Activated T-helper 2 cell treated with anti-CD3 and anti-CD28 coated beads, Interferon-gamma antibody, Interleukin-2, Interleukin-4, amounts not matched to agents 10 μg/mL and 5 μg/mL and 100 μg/mL, durations not matched to agents 14 hours and 24 hours and 36 hours (primary cell): ENCODE measurements around the gene BCL2L11. TPM values are rescaled to one million over a fixed set of nuclear protein-coding genes. Genes with fewer than 3 reads are reported as not detected.

Source experiments
- DNase-seq: peaks from one replicate; pipeline ENCODE4 v3.0.0; 2021; ENCODE audit warnings: low spot score
- H3K27ac Mint-ChIP-seq: one replicate; pipeline ENCODE4 v1.8.0; 2021; ENCODE audit warnings: mixed read lengths
- H3K27me3 Mint-ChIP-seq: one replicate; pipeline ENCODE4 v1.8.0; 2021; ENCODE audit warnings: low read depth, mixed read lengths
- H3K36me3 Mint-ChIP-seq: one replicate; pipeline ENCODE4 v1.8.0; 2021; ENCODE audit warnings: low read depth, mixed read lengths
- H3K4me1 Mint-ChIP-seq: one replicate; pipeline ENCODE4 v1.8.0; 2021; ENCODE audit warnings: low read depth, mixed read lengths
- H3K4me3 Mint-ChIP-seq: one replicate; pipeline ENCODE4 v1.8.0; 2021; ENCODE audit warnings: low read depth, mild to moderate bottlenecking, moderate library complexity, mixed read lengths
- H3K9me3 Mint-ChIP-seq: one replicate; pipeline ENCODE4 v1.8.0; 2021; ENCODE audit warnings: mixed read lengths
- intact Hi-C: fragments of 100-400 bp; cut with micrococcal nuclease; formaldehyde crosslinking; loops from one replicate; pipeline ENCODE4 v1.15.1; 2023
- total RNA-seq: library from RNA; stranded (reverse); gene quantifications from 2 replicates; pipeline ENCODE4 v1.2.3, GENCODE V29; 2022

BCL2L11 gene
- total RNA-seq, 1 donor from 2014 or later, result 214 TPM

GRCh38 chr2:111156529-111156928, 35.8 kb downstream of the BCL2L11 start:
- intact Hi-C loops, result no loop called here
- peak overlapping the region; percentile 26 for H3K27ac Mint-ChIP-seq
- H3K4me1 Mint-ChIP-seq, result peaks cover 35% of the 10 kb centered on the region
- H3K27me3 Mint-ChIP-seq, result no peaks in the 10 kb centered on the region
- no peak overlapping the region for H3K4me3 Mint-ChIP-seq
- DNase-seq, result no peak
- no peaks in the 10 kb centered on the region for H3K9me3 Mint-ChIP-seq
- peaks cover 96% of the 10 kb centered on the region for H3K36me3 Mint-ChIP-seq

DNA sequence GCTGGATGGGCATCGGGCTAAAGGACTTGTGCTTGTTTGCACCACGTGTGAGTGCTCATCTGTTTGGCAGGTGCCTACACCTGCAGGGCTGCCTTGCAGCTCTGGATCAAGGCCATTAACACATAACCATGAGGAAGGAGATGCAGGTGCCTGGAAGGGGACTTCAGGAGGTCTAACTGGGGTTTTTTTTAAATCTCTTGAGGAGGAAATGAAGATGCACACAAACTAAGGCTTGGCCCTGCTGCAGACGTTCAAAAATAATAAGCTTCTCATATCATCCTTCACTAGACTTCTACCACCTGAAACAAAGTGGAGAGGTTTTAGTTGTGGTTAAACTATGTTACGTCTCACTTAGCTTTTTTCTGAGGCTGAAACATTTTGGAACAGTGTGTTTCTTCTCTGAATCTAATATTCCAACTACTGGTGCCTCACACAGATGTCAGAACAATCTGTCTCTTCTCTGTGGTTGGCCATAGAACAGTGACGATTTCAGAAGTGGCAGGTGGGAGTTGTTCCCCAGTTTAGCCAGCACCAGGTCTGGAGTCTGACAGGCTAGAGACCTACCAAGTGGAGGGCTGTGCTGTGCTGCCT, 36.5 kb downstream of the BCL2L11 start:
- Mint-ChIP-seq H3K4me3 (no peak overlapping the region), H3K36me3 (peaks cover 96% of the 10 kb centered on the region), H3K27me3 (no peaks in the 10 kb centered on the region), H3K4me1 (peaks cover 38% of the 10 kb centered on the region), H3K27ac (peak overlapping the region; percentile 26), H3K9me3 (no peaks in the 10 kb centered on the region)
- no peak for DNase-seq
- intact Hi-C loops, result no loop called here

- DNase-seq, result no peak
- peaks cover 45% of the 10 kb centered on the region for H3K4me1 Mint-ChIP-seq
- no peak overlapping the region for H3K27ac Mint-ChIP-seq
- no peak overlapping the region for H3K4me3 Mint-ChIP-seq
- H3K27me3 Mint-ChIP-seq, result no peaks in the 10 kb centered on the region
- H3K36me3 Mint-ChIP-seq, result peaks cover 96% of the 10 kb centered on the region
- no peaks in the 10 kb centered on the region for H3K9me3 Mint-ChIP-seq
- intact Hi-C loops, result no loop called here
Observed at GRCh38 chr2:111157798-111158197, 37.1 kb downstream of the BCL2L11 start.

GRCh38 chr2:111159641-111160040, 38.9 kb downstream of the BCL2L11 start:
- H3K9me3 Mint-ChIP-seq, result no peaks in the 10 kb centered on the region

DNA sequence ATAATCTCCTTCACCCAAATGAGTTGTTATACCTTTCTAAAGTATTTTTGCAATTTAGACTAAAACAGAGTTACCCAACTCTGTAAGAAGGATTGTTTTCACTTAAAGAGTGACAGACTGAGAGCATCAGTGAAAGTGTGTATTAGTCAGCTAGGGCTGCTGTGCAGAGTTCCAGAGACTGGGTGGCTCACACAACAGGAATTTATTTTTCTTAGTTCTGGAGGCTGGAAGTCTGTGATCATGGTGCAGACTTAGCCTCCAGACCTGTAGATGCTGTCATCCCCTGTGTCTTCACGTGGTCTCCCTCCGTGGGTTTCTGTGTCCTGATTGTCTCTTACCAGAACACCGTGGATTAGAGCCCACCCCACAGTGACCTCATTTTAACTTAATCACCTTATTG, 40.0 kb downstream of the BCL2L11 start:
- no peak for DNase-seq
- Mint-ChIP-seq H3K9me3 (no peaks in the 10 kb centered on the region), H3K27me3 (no peaks in the 10 kb centered on the region), H3K36me3 (peaks cover 95% of the 10 kb centered on the region), H3K4me1 (peaks cover 39% of the 10 kb centered on the region), H3K27ac (no peak overlapping the region), H3K4me3 (no peak overlapping the region)
- intact Hi-C loops, result no loop called here

More at GRCh38 chr2:111159641-111160040, 38.9 kb downstream of the BCL2L11 start:
- Mint-ChIP-seq H3K4me3 (no peak overlapping the region), H3K27ac (no peak overlapping the region), H3K27me3 (no peaks in the 10 kb centered on the region), H3K4me1 (peaks cover 48% of the 10 kb centered on the region), H3K36me3 (peaks cover 95% of the 10 kb centered on the region)
- intact Hi-C loops, result no loop called here
- DNase-seq, result no peak

- intact Hi-C loops, result no loop called here
- Mint-ChIP-seq H3K9me3 (no peaks in the 10 kb centered on the region), H3K36me3 (peaks cover 93% of the 10 kb centered on the region), H3K4me1 (peaks cover 31% of the 10 kb centered on the region), H3K27me3 (no peaks in the 10 kb centered on the region), H3K27ac (no peak overlapping the region), H3K4me3 (no peak overlapping the region)
- DNase-seq, result no peak
Observed at GRCh38 chr2:111161971-111162370, 41.3 kb downstream of the BCL2L11 start.

DNA sequence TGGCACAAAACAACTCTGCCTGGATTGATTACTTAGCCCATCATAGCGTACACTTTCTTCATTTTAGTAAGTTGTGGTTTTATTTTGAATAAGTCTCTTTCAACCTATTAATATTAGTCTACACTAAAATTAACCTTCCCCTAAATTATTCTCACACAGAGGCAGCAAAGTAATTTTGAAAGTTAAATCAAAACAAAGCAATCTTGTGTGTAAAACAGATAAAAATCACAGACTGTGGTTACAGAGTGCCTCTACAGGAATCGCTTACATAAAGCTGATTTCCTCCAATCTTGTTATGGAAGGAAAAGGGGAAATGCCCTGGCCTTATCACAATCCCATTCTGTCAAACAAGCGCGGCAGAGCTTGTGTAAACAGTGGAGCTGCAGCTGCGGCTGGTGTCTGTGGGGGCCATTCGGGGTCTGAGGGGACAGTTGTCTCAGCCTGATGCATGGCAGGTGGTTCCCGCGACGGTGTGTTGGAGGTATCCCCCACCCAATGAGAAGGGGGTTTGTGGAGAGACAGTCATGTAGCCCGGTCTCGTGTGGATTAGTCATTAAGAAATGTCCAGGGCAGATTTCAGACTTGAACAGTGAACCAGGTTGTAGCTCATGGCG, 42.1 kb downstream of the BCL2L11 start:
- H3K9me3 Mint-ChIP-seq, result no peaks in the 10 kb centered on the region
- DNase-seq, result no peak
- H3K36me3 Mint-ChIP-seq, result peaks cover 93% of the 10 kb centered on the region
- H3K27ac Mint-ChIP-seq, result no peak overlapping the region
- H3K27me3 Mint-ChIP-seq, result no peaks in the 10 kb centered on the region
- intact Hi-C loops, result no loop called here
- peaks cover 38% of the 10 kb centered on the region for H3K4me1 Mint-ChIP-seq
- H3K4me3 Mint-ChIP-seq, result no peak overlapping the region

GRCh38 chr2:111164078-111164477, 43.4 kb downstream of the BCL2L11 start:
- Mint-ChIP-seq H3K4me3 (no peak overlapping the region), H3K4me1 (peaks cover 48% of the 10 kb centered on the region), H3K36me3 (peaks cover 87% of the 10 kb centered on the region), H3K9me3 (no peaks in the 10 kb centered on the region), H3K27me3 (no peaks in the 10 kb centered on the region), H3K27ac (no peak overlapping the region)
- intact Hi-C loops, result no loop called here
- DNase-seq, result no peak

DNA sequence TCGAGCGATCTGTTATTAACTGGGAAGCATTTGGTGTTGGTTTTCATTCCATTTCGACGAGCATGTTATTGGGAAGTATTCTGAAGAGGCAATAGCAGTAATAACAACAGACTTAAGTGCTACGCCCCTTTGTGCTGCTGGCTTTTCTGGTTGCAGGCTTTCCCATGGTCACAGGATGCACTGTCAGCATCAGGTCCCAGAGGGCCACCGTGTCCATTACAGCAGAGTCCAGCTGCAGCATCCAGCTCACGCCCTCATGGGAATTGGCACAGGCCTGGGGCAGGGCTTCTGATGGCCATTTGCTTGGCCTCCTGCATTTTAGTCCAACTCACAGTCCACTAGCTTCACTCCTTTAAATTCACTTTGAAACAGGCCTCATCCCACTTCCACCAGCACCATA, 44.4 kb downstream of the BCL2L11 start:
- peaks cover 1% of the 10 kb centered on the region for H3K27me3 Mint-ChIP-seq
- no peaks in the 10 kb centered on the region for H3K9me3 Mint-ChIP-seq
- H3K36me3 Mint-ChIP-seq, result peaks cover 77% of the 10 kb centered on the region
- H3K27ac Mint-ChIP-seq, result no peak overlapping the region
- peaks cover 51% of the 10 kb centered on the region for H3K4me1 Mint-ChIP-seq
- DNase-seq, result no peak
- intact Hi-C loops, result loop anchor here (5.0 kb wide), 1 partner anchor 42 kb away; no protein-coding TSS in a partner anchor
- no peak overlapping the region for H3K4me3 Mint-ChIP-seq

GRCh38 chr2:111166115-111166514, 45.4 kb downstream of the BCL2L11 start:
- H3K36me3 Mint-ChIP-seq, result peaks cover 66% of the 10 kb centered on the region
- H3K4me1 Mint-ChIP-seq, result peaks cover 43% of the 10 kb centered on the region
- no peaks in the 10 kb centered on the region for H3K9me3 Mint-ChIP-seq

GRCh38 chr2:111167076-111167862, 46.6 kb downstream of the BCL2L11 start:
- peaks cover 35% of the 10 kb centered on the region for H3K4me1 Mint-ChIP-seq
- intact Hi-C loops, result loop anchor here (5.0 kb wide), 1 partner anchor 40 kb away; no protein-coding TSS in a partner anchor
- no peak overlapping the region for H3K4me3 Mint-ChIP-seq
- no peaks in the 10 kb centered on the region for H3K9me3 Mint-ChIP-seq
- H3K27ac Mint-ChIP-seq, result no peak overlapping the region
- peaks cover 55% of the 10 kb centered on the region for H3K36me3 Mint-ChIP-seq
- DNase-seq, result no peak
- H3K27me3 Mint-ChIP-seq, result peaks cover 12% of the 10 kb centered on the region

More at GRCh38 chr2:111166115-111166514, 45.4 kb downstream of the BCL2L11 start:
- no peak overlapping the region for H3K4me3 Mint-ChIP-seq
- intact Hi-C loops, result loop anchor here (5.0 kb wide), 1 partner anchor 41 kb away; no protein-coding TSS in a partner anchor
- H3K27me3 Mint-ChIP-seq, result peaks cover 5% of the 10 kb centered on the region
- no peak for DNase-seq
- H3K27ac Mint-ChIP-seq, result no peak overlapping the region

DNA sequence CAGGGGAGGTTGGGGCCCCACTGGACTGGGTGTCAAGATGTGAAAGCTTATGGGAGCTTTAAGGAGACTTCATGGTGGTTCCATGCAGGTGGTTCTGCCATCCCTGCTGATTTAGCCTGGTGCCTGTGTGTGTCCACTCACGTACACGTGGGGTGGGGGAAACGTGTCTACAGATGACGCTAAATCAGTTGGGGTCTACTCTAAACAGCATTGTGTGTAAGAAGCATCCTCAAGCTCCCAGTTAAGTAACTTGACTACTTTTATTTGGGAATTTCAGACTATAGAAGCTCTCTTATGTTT, 47.1 kb downstream of the BCL2L11 start:
- H3K4me3 Mint-ChIP-seq, result no peak overlapping the region

More for the DNA sequence above, 47.1 kb downstream of the BCL2L11 start:
- H3K27ac Mint-ChIP-seq, result no peak overlapping the region
- peaks cover 49% of the 10 kb centered on the region for H3K36me3 Mint-ChIP-seq
- intact Hi-C loops, result loop anchor here (5.0 kb wide), 1 partner anchor 39 kb away; no protein-coding TSS in a partner anchor
- peaks cover 30% of the 10 kb centered on the region for H3K4me1 Mint-ChIP-seq
- no peak for DNase-seq
- H3K27me3 Mint-ChIP-seq, result peaks cover 12% of the 10 kb centered on the region
- H3K9me3 Mint-ChIP-seq, result no peaks in the 10 kb centered on the region
